Measurements from ENCODE around the gene APH1B.

Gene APH1B

GRCh38 chr15:63350178-63350621, 72.8 kb downstream of the APH1B start:
- no peak for TF ChIP-seq CTCF (IDR thresholded peaks at IDR 0.05)

- no peak for TF ChIP-seq CTCF (IDR thresholded peaks at IDR 0.05)
Measured at GRCh38 chr15:63351170-63351569, 73.8 kb downstream of the APH1B start.

- TF ChIP-seq CTCF (IDR thresholded peaks at IDR 0.05), result no peak
Measured at GRCh38 chr15:63352808-63353207, 75.4 kb downstream of the APH1B start.

- TF ChIP-seq CTCF (IDR thresholded peaks at IDR 0.05), result no peak
Measured at GRCh38 chr15:63353261-63353660, 75.9 kb downstream of the APH1B start.

- no peak for TF ChIP-seq CTCF (IDR thresholded peaks at IDR 0.05)
Measured at GRCh38 chr15:63353887-63354286, 76.5 kb downstream of the APH1B start.

- no peak for TF ChIP-seq CTCF (IDR thresholded peaks at IDR 0.05)
Measured at GRCh38 chr15:63354821-63355650, 77.6 kb downstream of the APH1B start.

- TF ChIP-seq CTCF (IDR thresholded peaks at IDR 0.05), result no peak
Measured at GRCh38 chr15:63357061-63357460, 79.7 kb downstream of the APH1B start.
